Measurements from ENCODE around the gene STK31. TPM values are rescaled to one million over a fixed set of nuclear protein-coding genes. Genes with fewer than 3 reads are reported as not detected.
"Not testable (repeated sequence)": the region's sequence is repeated elsewhere in the genome, so short reads cannot be mapped to it uniquely, and the experiment has no call there.

STK31 gene
- total RNA-seq, 1 experiment from 2014 or later, result 0.45 TPM

- DNase-seq (ENCODE audit: low spot score), result peak; percentile 94
Observed at GRCh38 chr7:23713285-23714149, 3.5 kb downstream of the STK31 start.

- DNase-seq (ENCODE audit: low spot score), result no peak
Observed at GRCh38 chr7:23714150-23714464, 4.1 kb downstream of the STK31 start.

GRCh38 chr7:23714579-23714978 is 4.6 kb downstream of the STK31 start:
- no peak for DNase-seq (ENCODE audit: low spot score)

GRCh38 chr7:23715099-23715498 is 5.1 kb downstream of the STK31 start:
- no peak for DNase-seq (ENCODE audit: low spot score)

GRCh38 chr7:23717788-23718187 is 7.8 kb downstream of the STK31 start:
- no peak for DNase-seq (ENCODE audit: low spot score)

- DNase-seq (ENCODE audit: low spot score), result no peak
Observed at GRCh38 chr7:23721456-23721855, 11.4 kb downstream of the STK31 start.

- DNase-seq (ENCODE audit: low spot score), result not testable (repeated sequence)
Observed at GRCh38 chr7:23722587-23723216, 12.7 kb downstream of the STK31 start.

- not testable (repeated sequence) for DNase-seq (ENCODE audit: low spot score)
Observed at GRCh38 chr7:23724113-23724512, 14.1 kb downstream of the STK31 start.

GRCh38 chr7:23742051-23742450 is 32.0 kb downstream of the STK31 start:
- no peak for DNase-seq (ENCODE audit: low spot score)

- no peak for DNase-seq (ENCODE audit: low spot score)
Observed at GRCh38 chr7:23743226-23743625, 33.2 kb downstream of the STK31 start.

GRCh38 chr7:23746629-23747028 is 36.6 kb downstream of the STK31 start:
- DNase-seq (ENCODE audit: low spot score), result no peak

GRCh38 chr7:23751852-23752251 is 41.8 kb downstream of the STK31 start:
- no peak for DNase-seq (ENCODE audit: low spot score)

GRCh38 chr7:23758839-23759238 is 48.8 kb downstream of the STK31 start:
- not testable (repeated sequence) for DNase-seq (ENCODE audit: low spot score)

- DNase-seq (ENCODE audit: low spot score), result peak; percentile 97
Observed at GRCh38 chr7:23759671-23760391, 49.8 kb downstream of the STK31 start.

GRCh38 chr7:23765943-23766342 is 55.9 kb downstream of the STK31 start:
- DNase-seq (ENCODE audit: low spot score), result no peak

GRCh38 chr7:23767514-23767913 is 57.5 kb downstream of the STK31 start:
- no peak for DNase-seq (ENCODE audit: low spot score)

- no peak for DNase-seq (ENCODE audit: low spot score)
Observed at GRCh38 chr7:23768022-23768421, 58.0 kb downstream of the STK31 start.

GRCh38 chr7:23779185-23779800 is 69.3 kb downstream of the STK31 start:
- DNase-seq (ENCODE audit: low spot score), result not testable (repeated sequence)

- no peak for DNase-seq (ENCODE audit: low spot score)
Observed at GRCh38 chr7:23783115-23783514, 73.1 kb downstream of the STK31 start.

- no peak for DNase-seq (ENCODE audit: low spot score)
Observed at GRCh38 chr7:23787272-23787671, 77.3 kb downstream of the STK31 start.

- no peak for DNase-seq (ENCODE audit: low spot score)
Observed at GRCh38 chr7:23788843-23789242, 78.8 kb downstream of the STK31 start.

- DNase-seq (ENCODE audit: low spot score), result no peak
Observed at GRCh38 chr7:23791721-23792120, 81.7 kb downstream of the STK31 start.
